ENCODE results near the gene RAPGEF1.

The RAPGEF1 gene

DNA sequence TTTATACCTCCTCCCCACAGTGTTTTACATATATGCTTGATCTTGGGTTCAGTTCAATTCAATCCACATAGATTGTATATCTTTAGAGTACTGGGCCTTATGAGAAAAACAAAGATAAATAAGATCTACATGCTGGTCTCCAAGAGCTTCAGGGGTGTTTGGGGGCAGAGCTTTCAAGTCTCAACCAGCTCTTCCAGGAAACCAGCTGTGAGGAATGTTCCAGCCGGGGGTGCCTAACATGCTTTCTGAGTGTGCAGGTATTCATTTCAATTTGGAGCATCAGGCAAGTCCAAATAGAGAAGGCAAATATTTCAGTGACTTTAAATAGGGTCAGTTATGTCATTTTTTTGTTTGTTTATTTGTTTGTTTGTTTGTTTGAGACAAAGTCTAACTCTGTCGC, 5.7 kb upstream of the RAPGEF1 start:
- DNase-seq = no peak

GRCh38 chr9:131744720-131745201, 4.9 kb upstream of the RAPGEF1 start:
- no peak for DNase-seq

GRCh38 chr9:131744171-131744719, 4.4 kb upstream of the RAPGEF1 start:
- DNase-seq = no peak

DNA sequence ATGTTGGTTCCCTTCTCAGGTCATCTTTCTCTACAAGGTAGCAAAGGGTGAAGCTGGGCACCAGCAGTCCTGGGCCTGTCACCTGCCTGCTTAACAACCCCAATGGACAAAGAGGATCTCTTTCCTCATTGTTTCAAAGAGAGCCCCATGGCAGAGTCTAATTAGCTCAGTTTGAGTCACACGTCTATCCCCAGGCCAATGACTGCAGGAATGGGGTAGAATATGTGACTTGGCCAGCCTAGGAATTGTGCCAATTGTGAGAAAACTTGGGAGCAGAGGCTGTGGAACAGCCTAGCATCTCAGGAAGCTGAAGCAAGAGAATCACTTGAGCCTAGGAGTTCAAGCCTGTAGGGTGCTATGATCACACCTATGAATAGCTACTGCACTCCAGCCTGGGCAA, 3.6 kb upstream of the RAPGEF1 start:
- DNase-seq = no peak

- no peak for DNase-seq
Measured at GRCh38 chr9:131743096-131743495, 3.2 kb upstream of the RAPGEF1 start.

GRCh38 chr9:131740898-131741297, 1.0 kb upstream of the RAPGEF1 start:
- no peak for DNase-seq

DNA sequence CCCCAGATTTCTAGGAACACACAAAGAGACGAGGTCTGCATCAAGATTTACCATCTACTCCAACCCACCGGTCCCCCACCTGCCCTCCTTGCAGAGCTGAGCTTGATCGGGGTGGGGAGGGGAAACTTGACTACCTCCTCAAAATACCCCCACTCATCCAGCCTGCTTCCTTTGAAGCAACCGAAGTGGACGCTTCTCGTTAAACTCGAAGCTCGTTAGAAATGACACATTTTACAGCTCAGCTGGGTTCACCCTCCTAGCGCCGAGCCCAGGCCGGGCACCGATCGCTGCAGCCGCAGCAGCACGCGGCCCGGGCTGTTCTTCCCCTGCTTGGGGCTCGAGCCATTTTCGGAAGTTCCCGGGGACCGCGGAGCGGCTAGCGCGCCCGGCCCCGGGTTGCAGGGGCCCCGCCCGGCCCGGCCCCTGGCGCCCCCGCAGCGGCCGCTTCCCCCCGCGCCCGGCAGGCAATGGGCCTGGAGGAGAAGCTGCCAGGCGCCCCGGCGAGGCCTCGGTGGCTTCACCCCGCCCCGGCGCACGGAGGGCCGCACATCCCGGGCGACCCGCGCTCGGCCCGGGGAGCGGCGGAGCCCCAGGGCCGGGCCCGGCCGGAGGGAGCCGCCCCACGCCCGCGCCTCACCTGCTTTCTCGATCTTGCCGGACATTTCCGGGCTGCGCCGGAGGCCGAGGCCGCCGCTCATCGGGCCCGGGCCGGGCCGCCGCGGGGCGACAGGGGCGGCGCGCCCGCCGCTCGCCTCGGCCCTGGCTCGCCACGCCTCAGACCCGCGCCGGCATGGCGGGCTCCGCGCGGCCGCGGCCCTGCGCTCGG, 530 bp downstream of the RAPGEF1 start:
- peak; percentile 57 for DNase-seq

DNA sequence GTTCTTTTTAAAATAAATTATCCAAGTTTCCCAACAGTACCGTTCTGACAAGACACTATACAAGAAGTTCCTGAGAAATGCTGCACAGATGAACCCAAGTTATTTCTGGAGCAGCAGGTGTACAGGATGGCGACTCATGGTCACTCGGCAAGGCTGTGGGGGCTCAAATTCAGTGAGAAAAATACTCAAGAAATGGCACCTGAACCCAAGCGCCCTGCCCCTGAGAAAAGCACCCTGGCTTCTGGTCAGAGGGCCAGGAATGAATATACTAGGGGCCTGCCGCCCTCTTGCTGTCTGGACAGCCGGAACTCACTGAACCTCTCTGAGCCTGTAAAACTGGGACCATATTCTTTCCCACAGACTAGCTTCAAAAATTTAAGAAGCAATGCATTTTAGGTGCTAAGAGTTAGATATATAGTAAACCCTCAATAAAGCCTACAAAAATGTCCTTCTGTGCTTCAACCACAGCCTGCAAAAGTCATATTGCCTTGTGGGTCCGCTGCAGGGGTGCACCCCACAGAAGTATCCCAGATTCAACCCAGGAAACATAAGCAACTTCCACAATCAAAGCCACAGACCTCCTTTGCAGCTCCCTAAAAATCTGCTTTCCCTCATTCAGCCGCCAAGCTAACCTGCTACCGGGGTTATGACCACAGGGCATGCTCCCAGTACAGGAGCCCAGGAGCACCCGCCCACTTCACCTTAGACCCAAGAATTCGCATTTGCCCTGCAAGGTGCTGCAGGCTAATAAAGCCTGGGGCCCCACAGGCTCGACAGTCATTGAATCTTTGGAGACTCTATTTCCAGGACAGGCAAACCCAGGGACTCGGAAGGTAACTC, 1.4 kb downstream of the RAPGEF1 start:
- DNase-seq = no peak

DNA sequence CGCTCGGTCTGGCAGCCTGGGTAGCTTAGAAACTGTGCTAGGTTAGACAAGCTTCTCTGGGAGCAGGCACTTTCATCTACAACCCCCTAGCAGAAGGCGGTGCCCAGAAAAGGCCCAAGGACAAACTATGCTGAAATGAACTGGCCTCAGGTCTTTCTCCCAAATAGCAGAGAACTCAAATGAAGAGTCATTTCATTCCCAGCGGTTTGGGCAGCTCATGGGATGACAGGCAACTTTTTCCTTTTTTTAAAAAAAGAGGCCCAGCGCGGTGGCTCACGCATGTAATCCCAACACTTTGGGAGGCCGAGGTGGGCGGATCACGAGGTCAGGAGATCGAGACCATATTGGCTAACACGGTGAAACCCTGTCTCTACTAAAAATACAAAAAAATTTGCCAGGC, 2.5 kb downstream of the RAPGEF1 start:
- DNase-seq = no peak

GRCh38 chr9:131736431-131736830, 3.4 kb downstream of the RAPGEF1 start:
- no peak for DNase-seq

DNA sequence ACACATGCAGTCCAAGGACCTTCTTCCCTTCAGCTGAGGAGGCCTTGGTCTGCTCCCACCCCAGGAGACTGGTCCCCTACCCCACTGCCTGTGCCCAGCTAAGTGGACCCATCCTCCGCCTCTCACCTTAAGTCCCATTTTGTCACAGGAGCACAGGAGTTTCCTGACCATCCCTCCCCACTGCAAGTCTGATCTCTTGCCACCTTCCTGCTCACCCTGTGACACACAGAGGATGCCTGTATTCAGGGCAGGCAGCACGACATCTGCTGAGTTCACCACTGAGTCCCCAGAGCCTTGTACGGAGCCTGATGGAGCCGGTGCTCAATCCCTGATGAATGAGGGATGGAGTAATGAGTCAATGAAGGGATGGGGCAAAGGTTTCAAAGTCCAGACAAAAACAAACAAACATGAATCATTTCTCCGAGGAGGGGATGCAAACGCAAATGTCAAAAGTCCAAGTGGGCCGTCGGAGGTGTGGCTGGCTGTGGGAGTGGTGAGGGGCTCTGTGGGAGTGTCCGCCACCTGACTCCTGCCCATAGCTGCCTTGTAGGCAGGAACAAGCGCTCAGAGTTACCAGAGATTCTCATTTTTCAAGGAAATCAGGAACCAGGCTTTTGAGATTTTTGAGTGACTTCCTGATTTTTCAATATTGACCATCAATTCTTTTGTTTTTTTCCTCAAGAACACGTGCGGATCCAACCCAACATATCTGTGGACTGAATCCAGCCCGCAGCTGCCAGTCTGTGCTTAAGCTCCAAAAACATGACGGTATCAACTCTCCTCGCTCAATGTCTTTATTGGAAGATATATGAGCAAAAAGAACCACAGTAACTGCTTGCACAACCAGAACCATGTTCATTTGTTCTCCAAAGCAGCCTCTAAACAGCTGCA, 4.4 kb downstream of the RAPGEF1 start:
- no peak for DNase-seq

DNA sequence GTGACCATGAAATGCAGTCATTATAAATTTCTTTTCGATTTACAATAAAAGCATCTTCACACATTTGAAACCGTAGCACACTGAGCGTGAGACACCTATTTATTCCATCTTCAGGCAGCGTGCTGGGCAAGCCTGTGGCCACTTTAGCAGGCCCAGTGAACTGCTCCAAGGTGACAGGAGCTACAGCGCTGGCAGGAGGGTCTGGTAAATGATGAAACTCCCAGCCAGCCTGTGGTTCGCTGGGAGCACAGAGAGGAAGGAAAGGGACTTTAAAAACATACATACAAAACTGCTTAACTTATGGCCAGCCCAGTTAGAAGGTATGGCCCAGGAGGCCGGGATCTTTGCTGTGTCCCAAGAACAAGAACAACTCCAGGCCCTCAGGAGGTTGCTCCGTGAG, 5.1 kb downstream of the RAPGEF1 start:
- DNase-seq = no peak

- DNase-seq = peak; percentile 51
Measured at GRCh38 chr9:131734165-131734610, 5.7 kb downstream of the RAPGEF1 start.

GRCh38 chr9:131733541-131734061, 6.3 kb downstream of the RAPGEF1 start:
- DNase-seq = peak; percentile 61

DNA sequence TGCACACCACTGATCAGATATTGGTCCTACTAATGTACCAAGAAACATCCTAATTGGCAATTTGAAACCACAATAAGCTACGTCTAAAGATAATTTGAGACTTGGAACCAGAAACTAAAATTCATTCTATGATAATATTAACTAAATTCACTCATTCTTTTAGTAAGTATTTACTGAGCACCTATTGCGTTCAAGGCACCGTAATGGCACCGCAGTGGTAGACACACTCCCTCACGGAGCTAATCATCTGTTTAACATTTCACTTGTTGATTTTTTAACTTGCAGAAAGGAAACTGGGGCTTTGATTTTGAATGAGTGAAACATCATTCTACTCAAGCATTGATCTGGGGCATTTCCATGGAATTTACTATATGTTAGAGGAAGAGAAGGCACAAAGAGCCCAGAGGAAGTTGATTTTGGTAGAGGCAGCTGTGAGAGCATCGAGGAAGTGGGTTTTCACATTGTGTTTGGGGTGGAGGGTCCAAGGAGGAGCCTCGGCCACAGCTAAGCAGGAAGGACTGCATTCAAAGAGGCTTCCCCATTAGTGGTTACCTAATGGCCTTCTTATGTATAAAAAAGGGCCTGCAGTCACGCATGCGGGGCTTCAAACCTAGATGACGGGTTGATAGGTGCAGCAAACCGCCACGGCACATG, 7.1 kb downstream of the RAPGEF1 start:
- DNase-seq = peak; percentile 42

DNA sequence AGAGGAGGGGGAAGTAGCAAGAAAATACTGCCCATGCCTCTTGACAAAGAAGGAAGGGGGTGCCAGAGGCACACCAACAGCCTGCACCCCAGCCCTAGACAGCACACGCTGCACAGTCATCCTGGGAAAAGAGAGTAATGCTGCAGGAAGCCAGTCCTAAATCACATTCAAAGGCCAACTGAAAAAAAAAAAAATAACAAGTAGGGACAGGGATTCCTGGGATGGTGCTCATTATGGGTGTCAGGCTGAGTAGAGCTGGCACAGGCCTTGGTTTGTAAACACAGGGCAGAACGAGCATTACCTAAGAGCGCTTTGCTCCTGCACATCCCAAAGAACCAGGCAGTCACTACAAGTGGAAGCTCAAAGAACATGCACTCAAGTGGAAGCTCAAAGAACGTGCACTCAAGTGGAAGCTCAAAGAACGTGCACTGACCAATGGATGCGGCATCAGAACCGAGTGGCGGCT, 7.8 kb downstream of the RAPGEF1 start:
- no peak for DNase-seq

DNA sequence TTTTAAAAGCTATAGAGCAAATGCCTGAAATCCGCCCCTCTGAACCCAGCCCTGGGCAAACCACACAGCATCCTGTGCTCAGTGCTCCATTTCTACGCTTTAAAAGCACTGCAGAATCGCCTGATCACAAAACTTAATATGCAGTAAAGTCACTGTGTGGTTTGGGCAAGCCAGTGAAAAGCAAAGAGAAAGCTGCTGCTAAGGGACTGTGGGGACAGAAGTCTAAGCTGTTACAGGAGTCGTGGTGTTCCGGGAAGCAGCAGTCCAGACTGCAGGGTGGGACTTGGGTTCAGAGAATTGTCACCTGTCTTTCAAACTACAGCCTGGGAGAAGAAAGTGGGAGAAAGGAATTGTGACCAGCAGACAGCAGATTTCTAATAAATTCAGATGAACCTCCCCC, 8.2 kb downstream of the RAPGEF1 start:
- peak; percentile 36 for DNase-seq

GRCh38 chr9:131731237-131731636, 8.6 kb downstream of the RAPGEF1 start:
- no peak for DNase-seq

- peak; percentile 77 for DNase-seq
Measured at GRCh38 chr9:131728961-131729360, 10.9 kb downstream of the RAPGEF1 start.

DNA sequence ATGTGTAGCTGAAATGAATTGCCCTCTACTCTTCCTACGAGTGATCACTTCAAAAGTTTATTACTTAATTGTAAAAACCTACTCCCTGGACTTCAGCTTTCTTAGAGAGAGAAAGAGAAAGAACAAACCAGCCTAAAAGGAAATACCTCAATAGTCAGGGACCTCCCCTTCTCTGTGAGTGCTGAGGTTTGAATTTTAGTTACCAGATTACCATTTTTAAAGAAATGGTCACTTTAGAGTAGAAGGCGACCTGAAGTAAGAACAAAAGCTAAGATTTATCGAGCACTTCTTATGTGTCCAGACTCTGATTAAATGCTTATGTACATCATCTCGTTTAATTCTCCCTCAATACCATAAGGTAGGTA, 11.3 kb downstream of the RAPGEF1 start:
- DNase-seq = no peak

GRCh38 chr9:131727795-131728545, 11.9 kb downstream of the RAPGEF1 start:
- DNase-seq = no peak
